ENCODE results near the gene PPL. TPM values are rescaled to one million over a fixed set of nuclear protein-coding genes. Genes with fewer than 3 reads are reported as not detected.

The PPL gene
- total RNA-seq, 1 donor, result 27.1 TPM

DNA sequence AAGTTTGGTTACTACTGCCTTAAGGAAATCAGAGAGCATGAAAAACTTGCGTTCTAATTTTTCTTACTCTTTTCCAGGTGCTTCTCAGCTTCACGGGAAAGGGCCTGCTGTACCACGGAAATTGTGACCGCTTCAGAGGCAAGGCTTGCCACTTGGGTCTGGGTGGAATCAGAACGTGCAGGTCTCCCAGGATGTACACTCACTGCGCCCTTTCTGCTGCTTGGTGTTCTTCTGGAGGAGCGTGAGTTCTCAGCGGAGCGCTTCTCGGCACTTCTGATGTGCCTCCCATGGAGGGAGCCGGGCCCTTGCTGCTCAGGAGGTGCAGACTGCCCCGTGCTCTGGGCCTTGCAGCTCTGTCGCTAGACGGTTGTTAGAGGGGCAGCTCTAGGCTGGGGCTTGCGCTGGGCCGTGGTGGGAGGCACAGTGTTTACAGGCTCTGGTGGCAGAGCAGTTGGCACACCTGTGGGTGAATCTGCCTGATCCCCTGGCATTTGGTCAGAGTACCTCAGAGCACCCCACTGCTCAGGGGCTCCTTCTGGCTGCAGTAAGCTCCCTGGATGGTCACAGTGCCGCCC lies 56.9 kb downstream of the PPL start:
- Histone ChIP-seq H3K79me2 (ENCODE audit: insufficient read depth, low read length) (no peaks in the 10 kb centered on the region), H2AFZ (ENCODE audit: low read length) (no peak overlapping the region), H3K27me3 (ENCODE audit: insufficient read depth, low read length) (no peaks in the 10 kb centered on the region), H4K20me1 (ENCODE audit: insufficient read depth, low read length) (peaks cover 18% of the 10 kb centered on the region), H3K27ac (ENCODE audit: low read depth, low read length) (no peak overlapping the region), H3K4me3 (ENCODE audit: insufficient read depth, low read length) (no peak overlapping the region), H3K4me2 (ENCODE audit: insufficient read depth, low read length) (no peak overlapping the region), H3K9me3 (ENCODE audit: low read depth, low read length) (no peaks in the 10 kb centered on the region), H3K4me1 (ENCODE audit: insufficient read depth, low read length) (peaks cover 7% of the 10 kb centered on the region), H3K36me3 (ENCODE audit: insufficient read depth, low read length) (peaks cover 81% of the 10 kb centered on the region)
- TF ChIP-seq, protein P1, sequence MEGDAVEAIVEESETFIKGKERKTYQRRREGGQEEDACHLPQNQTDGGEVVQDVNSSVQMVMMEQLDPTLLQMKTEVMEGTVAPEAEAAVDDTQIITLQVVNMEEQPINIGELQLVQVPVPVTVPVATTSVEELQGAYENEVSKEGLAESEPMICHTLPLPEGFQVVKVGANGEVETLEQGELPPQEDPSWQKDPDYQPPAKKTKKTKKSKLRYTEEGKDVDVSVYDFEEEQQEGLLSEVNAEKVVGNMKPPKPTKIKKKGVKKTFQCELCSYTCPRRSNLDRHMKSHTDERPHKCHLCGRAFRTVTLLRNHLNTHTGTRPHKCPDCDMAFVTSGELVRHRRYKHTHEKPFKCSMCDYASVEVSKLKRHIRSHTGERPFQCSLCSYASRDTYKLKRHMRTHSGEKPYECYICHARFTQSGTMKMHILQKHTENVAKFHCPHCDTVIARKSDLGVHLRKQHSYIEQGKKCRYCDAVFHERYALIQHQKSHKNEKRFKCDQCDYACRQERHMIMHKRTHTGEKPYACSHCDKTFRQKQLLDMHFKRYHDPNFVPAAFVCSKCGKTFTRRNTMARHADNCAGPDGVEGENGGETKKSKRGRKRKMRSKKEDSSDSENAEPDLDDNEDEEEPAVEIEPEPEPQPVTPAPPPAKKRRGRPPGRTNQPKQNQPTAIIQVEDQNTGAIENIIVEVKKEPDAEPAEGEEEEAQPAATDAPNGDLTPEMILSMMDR (IDR thresholded peaks at IDR 0.05; ENCODE audit: extremely low read depth, low read depth, low read length), result no peak
- no peak for DNase-seq (ENCODE audit: insufficient read length, low spot score, missing footprints)

DNA sequence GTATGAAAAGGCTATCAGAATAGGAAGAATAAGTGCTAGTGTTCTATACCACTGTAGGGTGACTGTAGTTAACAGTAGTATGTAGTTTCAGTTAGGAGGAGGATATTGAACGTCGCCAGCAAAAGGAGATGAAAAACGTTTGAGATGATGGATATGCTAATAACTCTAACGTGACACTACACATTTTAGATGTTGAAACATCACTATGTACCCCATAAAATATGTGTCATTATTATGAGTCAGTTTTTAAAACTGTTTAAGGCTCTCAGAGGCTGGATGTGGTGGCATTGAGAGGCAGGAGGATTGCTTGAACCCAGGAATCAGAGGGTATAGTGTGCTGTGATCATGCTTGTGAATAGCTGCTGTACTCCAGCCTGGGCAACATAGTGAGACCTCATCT lies 57.9 kb downstream of the PPL start:
- TF ChIP-seq, protein P1 (IDR thresholded peaks at IDR 0.05; ENCODE audit: extremely low read depth, low read depth, low read length), result no peak

DNA sequence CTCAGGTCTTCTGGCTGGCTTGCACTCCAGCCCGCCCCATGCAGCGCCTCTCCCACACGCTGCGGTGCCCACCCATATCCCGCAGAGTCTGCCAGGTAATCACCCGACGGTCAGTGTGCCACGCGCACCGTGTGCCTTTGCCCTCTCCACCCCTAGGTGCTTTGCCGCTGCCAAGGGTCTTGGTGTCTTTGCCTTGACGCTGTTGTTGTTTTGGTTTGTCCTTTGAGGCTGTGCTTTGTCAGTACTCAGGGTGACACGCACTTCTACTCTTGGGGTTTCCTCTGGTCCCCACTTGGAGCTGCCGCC lies 59.6 kb downstream of the PPL start:
- Histone ChIP-seq H3K9me3 (ENCODE audit: low read depth, low read length) (no peaks in the 10 kb centered on the region), H4K20me1 (ENCODE audit: insufficient read depth, low read length) (peaks cover 10% of the 10 kb centered on the region), H3K4me1 (ENCODE audit: insufficient read depth, low read length) (peaks cover 3% of the 10 kb centered on the region), H3K4me2 (ENCODE audit: insufficient read depth, low read length) (no peak overlapping the region), H3K27ac (ENCODE audit: low read depth, low read length) (no peak overlapping the region), H2AFZ (ENCODE audit: low read length) (no peak overlapping the region), H3K79me2 (ENCODE audit: insufficient read depth, low read length) (no peaks in the 10 kb centered on the region), H3K27me3 (ENCODE audit: insufficient read depth, low read length) (no peaks in the 10 kb centered on the region), H3K36me3 (ENCODE audit: insufficient read depth, low read length) (peaks cover 83% of the 10 kb centered on the region), H3K4me3 (ENCODE audit: insufficient read depth, low read length) (no peak overlapping the region)
- DNase-seq (ENCODE audit: insufficient read length, low spot score, missing footprints), result peak; percentile 52
- TF ChIP-seq, protein P1 (IDR thresholded peaks at IDR 0.05; ENCODE audit: extremely low read depth, low read depth, low read length), result no peak

More for the DNA sequence above, 57.9 kb downstream of the PPL start:
- H3K9me3 ChIP-seq (ENCODE audit: low read depth, low read length), result no peaks in the 10 kb centered on the region
- no peaks in the 10 kb centered on the region for H3K27me3 ChIP-seq (ENCODE audit: insufficient read depth, low read length)
- peaks cover 79% of the 10 kb centered on the region for H3K36me3 ChIP-seq (ENCODE audit: insufficient read depth, low read length)
- DNase-seq (ENCODE audit: insufficient read length, low spot score, missing footprints), result no peak
- no peak overlapping the region for H3K4me3 ChIP-seq (ENCODE audit: insufficient read depth, low read length)
- H2AFZ ChIP-seq (ENCODE audit: low read length), result no peak overlapping the region
- no peaks in the 10 kb centered on the region for H3K79me2 ChIP-seq (ENCODE audit: insufficient read depth, low read length)
- peak overlapping the region; percentile 30 for H3K27ac ChIP-seq (ENCODE audit: low read depth, low read length)
- no peak overlapping the region for H3K4me2 ChIP-seq (ENCODE audit: insufficient read depth, low read length)
- peaks cover 7% of the 10 kb centered on the region for H3K4me1 ChIP-seq (ENCODE audit: insufficient read depth, low read length)
- H4K20me1 ChIP-seq (ENCODE audit: insufficient read depth, low read length), result peaks cover 18% of the 10 kb centered on the region

DNA sequence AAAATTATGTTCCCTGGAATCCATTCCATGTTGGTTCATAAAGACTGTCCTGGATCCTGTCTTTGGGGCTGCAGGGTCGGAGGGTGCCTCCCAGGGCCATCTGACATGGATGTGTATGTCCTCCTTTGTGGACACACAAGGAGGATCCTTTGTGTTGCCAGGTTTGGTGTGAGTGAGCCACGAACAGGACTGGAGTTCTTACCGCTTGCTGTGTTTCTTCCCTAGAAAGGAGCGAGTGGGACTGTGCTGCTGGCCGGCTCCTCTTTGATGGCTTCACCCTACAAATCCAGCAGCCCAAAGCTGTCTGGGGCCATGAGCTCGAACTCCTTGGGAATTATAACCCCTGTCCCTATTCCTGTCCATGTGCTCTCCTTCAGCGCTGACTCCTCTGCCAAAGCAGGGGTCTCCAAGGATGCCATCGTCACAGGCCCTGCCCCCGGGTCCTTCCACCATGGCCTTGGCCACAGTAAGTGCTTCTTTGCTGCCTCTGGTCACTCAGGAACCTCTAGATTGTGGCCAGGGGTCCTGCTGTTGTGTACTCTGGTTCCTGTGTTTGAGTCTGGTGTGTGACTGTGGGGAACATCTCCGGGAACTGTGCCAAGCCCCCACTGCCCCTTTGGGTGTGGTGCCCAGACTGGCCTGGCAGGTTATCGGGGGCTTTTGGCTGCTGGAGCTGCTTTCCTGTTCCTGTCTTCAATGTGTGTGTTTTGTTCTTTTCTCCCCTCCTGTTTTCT lies 60.1 kb downstream of the PPL start:
- Histone ChIP-seq H3K36me3 (ENCODE audit: insufficient read depth, low read length) (peaks cover 85% of the 10 kb centered on the region), H3K4me1 (ENCODE audit: insufficient read depth, low read length) (peaks cover 3% of the 10 kb centered on the region), H3K4me2 (ENCODE audit: insufficient read depth, low read length) (no peak overlapping the region), H3K9me3 (ENCODE audit: low read depth, low read length) (no peaks in the 10 kb centered on the region), H3K27me3 (ENCODE audit: insufficient read depth, low read length) (no peaks in the 10 kb centered on the region), H3K27ac (ENCODE audit: low read depth, low read length) (no peak overlapping the region), H3K79me2 (ENCODE audit: insufficient read depth, low read length) (no peaks in the 10 kb centered on the region), H3K4me3 (ENCODE audit: insufficient read depth, low read length) (no peak overlapping the region), H4K20me1 (ENCODE audit: insufficient read depth, low read length) (peaks cover 6% of the 10 kb centered on the region), H2AFZ (ENCODE audit: low read length) (no peak overlapping the region)
- DNase-seq (ENCODE audit: insufficient read length, low spot score, missing footprints), result no peak
- TF ChIP-seq, protein P1 (IDR thresholded peaks at IDR 0.05; ENCODE audit: extremely low read depth, low read depth, low read length), result no peak
